Ovary (tissue), 9 donors: ENCODE data around the gene AMBRA1. TPM values are rescaled to one million over a fixed set of nuclear protein-coding genes. Genes with fewer than 3 reads are reported as not detected.
"Not testable (repeated sequence)": the region's sequence is repeated elsewhere in the genome, so short reads cannot be mapped to it uniquely, and the experiment has no call there.

Source experiments
- DNase-seq, 5 donors: peaks; one replicate each; pipeline ENCODE4 v3.0.0-alpha.2; 2019 to 2020
- H3K27ac ChIP-seq, 2 donors: fragments of 200-600 bp; one replicate each; pipeline versions ENCODE4 v1.5.1 to v1.8.0; 2019 to 2022
- H3K27me3 ChIP-seq: fragments of 200-600 bp; one replicate; pipeline ENCODE4 v1.8.0; 2022
- H3K36me3 ChIP-seq: fragments of 200-600 bp; sonication (generic); one replicate; pipeline ENCODE4 v1.5.1; 2019
- H3K4me1 ChIP-seq: one replicate; pipeline ENCODE4 v1.8.1; 2013; ENCODE audit warnings: mild to moderate bottlenecking, moderate library complexity; ENCODE audit not compliant: insufficient read depth
- H3K4me3 ChIP-seq: fragments of 200-600 bp; sonication (generic); one replicate; pipeline ENCODE4 v1.5.1; 2017
- H3K9me3 ChIP-seq, 2 donors: fragments of 200-600 bp in 1 of 2; sonication (generic) in 1 of 2; one replicate each; pipeline versions ENCODE4 v1.5.1 to v1.8.1; 2013 to 2019; ENCODE audit warnings: mild to moderate bottlenecking in 1 of 2, moderate library complexity in 1 of 2
- CTCF ChIP-seq, 3 donors: fragments of 450-650 bp in 2 of 3; fragments of 200-600 bp in 1 of 3; IDR thresholded peaks; one replicate each; pipeline versions ENCODE4 v1.5.1 to v1.8.0; 2016 to 2022; ENCODE audit warnings: antibody characterized with exemption in 3 of 3, mild to moderate bottlenecking in 1 of 3
- EP300 ChIP-seq: sonication (generic); formaldehyde crosslinking; IDR thresholded peaks from one replicate; pipeline ENCODE4 v1.6.1; 2017; ENCODE audit warnings: antibody characterized with exemption
- POLR2A ChIP-seq: fragments of 450-650 bp; IDR thresholded peaks from one replicate; pipeline ENCODE4 v1.6.1; 2017; ENCODE audit warnings: antibody characterized with exemption, mild to moderate bottlenecking, moderate library complexity
- WGBS, 3 donors: extraction: QIAGEN DNeasy Blood & Tissue Kit in 1 of 3; methylation state at CpG; one replicate each; pipeline versions ENCODE4 v1.1.5 to v1.1.7; 2013 to 2017; 5-methylcytosine and 5-hydroxymethylcytosine counted together
- intact Hi-C, 4 donors: fragments of 100-400 bp; cut with DNase I; formaldehyde crosslinking; loops; one replicate each; pipeline versions ENCODE4 v1.11.0 to v1.15.1; 2022 to 2023
- polyA plus RNA-seq, 2 donors: library from polyadenylated mRNA; stranded (reverse); fragments of 200-250 nt in 1 of 2; fragments of 350-450 nt in 1 of 2; fragmentation: Illumina TruSeq in 1 of 2; extraction: RNeasy Lipid Tissue Mini Kit (QIAGEN cat#74804) in 1 of 2; gene quantifications; one replicate each; pipeline ENCODE4 v1.2.3, GENCODE V29; 2013 to 2014
- total RNA-seq, 7 donors: library from RNA; depleted of rRNA in 2 of 7; stranded (reverse); fragments of >200 nt in 2 of 7; fragmentation: NEBNext Ultra II Directional in 3 of 7; extraction: Animal tissue kit (Norgen Biotek cat#: 25700) in 3 of 7; gene quantifications; one replicate each; pipeline versions ENCODE4 v1.1.0 to v1.2.4, GENCODE V29; 2016 to 2023
- donor health status: DM: no; HTN: no; CAD: no; lungs with moderate emphysema.
- donor health status: DM: no; HTN: no; CAD: no.
- donor health status: Bipolar disorder and iron deficiency.
- donor health status: DM: yes; HTN: yes; CAD: no.
- donor health status: DM: no; HTN: no; CAD: no.
- donor health status: DM: yes; HTN: yes; CAD: no.

The AMBRA1 gene
- total and polyA plus RNA-seq, 9 donors = 18.7 to 38.1 (median 30.1) TPM

- Histone ChIP-seq H3K27me3 (no peaks in the 10 kb centered on the region), H3K27ac (no peak overlapping the region), H3K36me3 (no peaks in the 10 kb centered on the region), H3K9me3 (no peaks in the 10 kb centered on the region), H3K4me3 (no peak overlapping the region), H3K4me1 (peaks cover 3% of the 10 kb centered on the region)
- TF ChIP-seq CTCF (IDR thresholded peaks at IDR 0.05) = no peak
- TF ChIP-seq POLR2A = no peak
- no peak for DNase-seq
- intact Hi-C loops = no loop called here
- WGBS, 3 donors = 74 to 81% (median 80%) methylated on average over 5 of the region's 5 CpGs
Measured at GRCh38 chr11:46522682-46523281, 71.0 kb downstream of the AMBRA1 start.

GRCh38 chr11:46521961-46522681, 71.7 kb downstream of the AMBRA1 start:
- intact Hi-C loops = no loop called here
- Histone ChIP-seq H3K9me3 (no peaks in the 10 kb centered on the region), H3K27me3 (no peaks in the 10 kb centered on the region), H3K36me3 (no peaks in the 10 kb centered on the region), H3K4me1 (peaks cover 3% of the 10 kb centered on the region), H3K4me3 (no peak overlapping the region), H3K27ac (no peak overlapping the region)
- DNase-seq = no peak
- no peak for TF ChIP-seq EP300
- TF ChIP-seq POLR2A = no peak
- TF ChIP-seq CTCF (IDR thresholded peaks at IDR 0.05) = no peak
- WGBS, 3 donors = 73 to 86% (median 85%) methylated on average over 4 of the region's 4 CpGs

GRCh38 chr11:46520971-46521745, 72.7 kb downstream of the AMBRA1 start:
- Histone ChIP-seq H3K9me3 (no peaks in the 10 kb centered on the region), H3K4me1 (peaks cover 3% of the 10 kb centered on the region), H3K27ac (no peak overlapping the region), H3K27me3 (no peaks in the 10 kb centered on the region), H3K4me3 (no peak overlapping the region), H3K36me3 (no peaks in the 10 kb centered on the region)
- TF ChIP-seq EP300 (no peak), POLR2A (no peak), CTCF (IDR thresholded peaks at IDR 0.05) (no peak)
- 87 to 89% (median 88%) methylated on average over 8 of the region's 8 CpGs for WGBS, 3 donors
- intact Hi-C loops = no loop called here
- no peak for DNase-seq

- no peaks in the 10 kb centered on the region for H3K36me3 ChIP-seq
- no peak overlapping the region for H3K4me3 ChIP-seq
- H3K27me3 ChIP-seq = no peaks in the 10 kb centered on the region
- 85 to 94% (median 88%) methylated on average over 3 of the region's 3 CpGs for WGBS, 3 donors
- H3K4me1 ChIP-seq = peaks cover 3% of the 10 kb centered on the region
- intact Hi-C loops = no loop called here
- no peak for DNase-seq
- no peak for TF ChIP-seq CTCF (IDR thresholded peaks at IDR 0.05)
- no peak for TF ChIP-seq EP300
- TF ChIP-seq POLR2A = no peak
- H3K27ac ChIP-seq = no peak overlapping the region
- no peaks in the 10 kb centered on the region for H3K9me3 ChIP-seq
Measured at GRCh38 chr11:46519351-46519750, 74.5 kb downstream of the AMBRA1 start.

DNA sequence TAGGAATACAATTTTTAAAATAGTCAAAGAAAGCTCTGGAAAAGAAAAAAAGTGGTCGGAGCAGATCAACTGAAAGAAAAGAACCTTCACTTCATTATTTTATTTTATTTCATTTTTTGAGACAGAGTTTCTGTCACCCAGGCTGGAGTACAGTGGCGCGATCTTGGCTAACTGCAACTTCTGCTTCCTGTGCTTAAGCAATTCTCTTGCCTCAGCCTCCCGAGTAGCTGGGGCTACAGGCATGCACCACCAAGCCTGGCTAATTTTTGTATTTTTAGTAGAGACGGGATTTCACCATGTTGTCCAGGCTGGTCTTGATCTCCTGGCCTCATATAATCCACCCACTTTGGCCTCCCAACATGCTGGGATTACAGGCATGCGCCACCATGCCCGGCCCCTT, 74.9 kb downstream of the AMBRA1 start:
- H3K27me3 ChIP-seq = not testable (repeated sequence)

More for the DNA sequence above, 74.9 kb downstream of the AMBRA1 start:
- H3K27ac ChIP-seq, H3K36me3 ChIP-seq, H3K4me3 ChIP-seq, intact Hi-C loops, DNase-seq, H3K9me3 ChIP-seq, H3K4me1 ChIP-seq: not testable (repeated sequence)
- WGBS, 3 donors = 90 to 96% (median 95%) methylated on average over 7 of the region's 7 CpGs
